GM23338 (cell line): ENCODE measurements around the gene SART1. TPM values are rescaled to one million over a fixed set of nuclear protein-coding genes. Genes with fewer than 3 reads are reported as not detected.

Experiments
- ATAC-seq: fragments of 200-7000 bp; cut with Tn5 transposase; 3 replicates; pipeline ENCODE4 v1.9.1; 2020
- DNase-seq: peaks from one replicate; pipeline ENCODE4 v3.0.0-alpha.2; 2015; ENCODE audit warnings: low spot score
- H2AFZ ChIP-seq: fragments of 200-600 bp; sonication (generic); 2 replicates; pipeline ENCODE4 v1.8.0; 2016; ENCODE audit warnings: antibody characterized with exemption, mild to moderate bottlenecking, moderate library complexity
- H3F3A ChIP-seq: fragments of 200-600 bp; sonication (generic); replicated peaks from 2 replicates; pipeline ENCODE4 v1.8.0; 2017; ENCODE audit warnings: antibody characterized with exemption, mixed run types, low read depth
- H3K27ac ChIP-seq: fragments of 200-600 bp; sonication (generic); 2 replicates; pipeline ENCODE4 v1.6.1; 2016; ENCODE audit warnings: low read depth
- H3K27me3 ChIP-seq: fragments of 200-600 bp; sonication (generic); 2 replicates; pipeline ENCODE4 v1.8.0; 2016; ENCODE audit warnings: mild to moderate bottlenecking, mixed run types, moderate library complexity; ENCODE audit not compliant: insufficient read depth
- H3K36me3 ChIP-seq: fragments of 200-600 bp; sonication (generic); 2 replicates; pipeline ENCODE4 v1.8.0; 2016; ENCODE audit warnings: mild to moderate bottlenecking; ENCODE audit not compliant: insufficient read depth
- H3K4me1 ChIP-seq: fragments of 200-600 bp; sonication (generic); 2 replicates; pipeline ENCODE4 v1.8.0; 2016; ENCODE audit warnings: mild to moderate bottlenecking, moderate library complexity; ENCODE audit not compliant: insufficient read depth
- H3K4me2 ChIP-seq: fragments of 200-600 bp; sonication (generic); 2 replicates; pipeline ENCODE4 v1.7.1; 2017; ENCODE audit warnings: mixed run types
- H3K4me3 ChIP-seq: fragments of 200-600 bp; sonication (generic); 2 replicates; pipeline ENCODE4 v1.6.1; 2016; ENCODE audit warnings: mixed run types
- H3K79me2 ChIP-seq: fragments of 200-600 bp; sonication (generic); replicated peaks from 2 replicates; pipeline ENCODE4 v1.8.0; 2017; ENCODE audit warnings: mild to moderate bottlenecking; ENCODE audit not compliant: insufficient read depth
- H3K9me2 ChIP-seq: fragments of 200-600 bp; sonication (generic); 2 replicates; pipeline ENCODE4 v1.8.0; 2017; ENCODE audit not compliant: insufficient read depth
- H4K20me1 ChIP-seq: fragments of 200-600 bp; sonication (generic); replicated peaks from 2 replicates; pipeline ENCODE4 v1.8.0; 2017; ENCODE audit warnings: mild to moderate bottlenecking; ENCODE audit not compliant: insufficient read depth
- H3K27ac Mint-ChIP-seq: 2 replicates; pipeline ENCODE4 v1.8.0; 2020; ENCODE audit warnings: inconsistent platforms, mild to moderate bottlenecking, moderate library complexity, mixed read lengths
- H3K27me3 Mint-ChIP-seq: 3 replicates; pipeline ENCODE4 v1.8.0; 2022; ENCODE audit warnings: low read depth, mild to moderate bottlenecking, moderate library complexity, mixed read lengths, inconsistent platforms; ENCODE audit not compliant: insufficient read depth, poor library complexity
- H3K36me3 Mint-ChIP-seq: 3 replicates; pipeline ENCODE4 v1.8.0; 2021; ENCODE audit warnings: low read depth, mild to moderate bottlenecking, inconsistent platforms, moderate library complexity, mixed read lengths
- H3K4me1 Mint-ChIP-seq: 3 replicates; pipeline ENCODE4 v1.8.0; 2020; ENCODE audit warnings: mild to moderate bottlenecking, inconsistent platforms, mixed read lengths
- H3K4me3 Mint-ChIP-seq: 3 replicates; pipeline ENCODE4 v1.8.0; 2021; ENCODE audit warnings: moderate library complexity, mild to moderate bottlenecking, inconsistent platforms, mixed read lengths
- H3K9me3 Mint-ChIP-seq: 3 replicates; pipeline ENCODE4 v1.8.0; 2020; ENCODE audit warnings: moderate library complexity, mild to moderate bottlenecking, inconsistent platforms, mixed read lengths
- JUNB ChIP-seq: IDR thresholded peaks from one replicate; pipeline ENCODE4 v1.6.1; 2016; ENCODE audit warnings: antibody characterized with exemption; ENCODE audit not compliant: unreplicated experiment
- NANOG ChIP-seq: IDR thresholded peaks from 2 replicates; pipeline ENCODE4 v1.6.1; 2016; ENCODE audit warnings: antibody characterized with exemption, borderline replicate concordance
- polyA plus RNA-seq: library from polyadenylated mRNA; unstranded; fragments of >200 nt; fragmentation: Nextera tagmentation; extraction: Ambion mirVana; gene quantifications from 2 replicates; pipeline ENCODE4 v1.2.1, GENCODE V29; 2016
- total RNA-seq: library from RNA; depleted of rRNA; stranded (reverse); fragments of >200 nt; shearing (Covaris generic); gene quantifications from 2 replicates; pipeline ENCODE4 v1.2.3, GENCODE V29; 2014
- TF ChIP-seq, protein P1 (sequence below): fragments of 250-450 bp; sonication (Bioruptor Pico); IDR thresholded peaks from 2 replicates; pipeline ENCODE4 v1.5.0; 2020; ENCODE audit warnings: mild to moderate bottlenecking, moderate library complexity
- TF ChIP-seq, protein P2 (sequence below): IDR thresholded peaks from 2 replicates; pipeline ENCODE4 v1.6.1; 2016; ENCODE audit warnings: antibody characterized with exemption

The SART1 gene
- total and polyA plus RNA-seq, 2 experiments from 2014 or later: 43.9 to 91.0 TPM

DNA sequence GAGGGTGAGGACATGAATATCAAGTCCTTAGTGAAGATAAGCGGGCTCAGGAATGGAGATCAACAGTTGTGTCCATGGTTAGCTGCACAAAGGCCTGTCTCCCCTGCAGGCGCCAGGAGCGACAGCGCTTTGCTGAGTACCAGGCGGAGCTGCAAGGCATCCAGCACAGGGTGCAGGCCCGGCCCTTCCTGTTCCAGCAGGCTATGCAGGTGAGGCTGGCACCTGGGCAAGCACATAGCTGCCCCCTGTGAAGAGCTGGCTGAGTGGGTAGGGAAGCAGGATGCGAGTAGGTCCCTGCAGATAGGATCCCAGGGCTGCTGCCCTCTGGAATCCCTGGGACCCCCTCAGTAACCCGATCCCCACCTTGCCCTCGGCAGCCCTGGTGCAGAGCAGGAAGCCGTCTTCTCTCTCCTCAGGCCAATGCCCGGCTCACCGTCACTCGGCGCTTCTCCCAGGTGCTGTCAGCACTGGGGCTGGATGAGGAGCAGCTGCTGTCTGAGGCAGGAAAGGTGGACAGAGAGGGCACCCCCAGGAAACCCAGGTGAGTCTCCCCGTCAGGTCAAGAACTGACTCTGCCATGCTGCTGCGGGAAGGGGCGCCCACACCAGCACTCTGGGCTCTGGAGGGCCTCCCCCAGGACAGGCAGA is 2.6 kb upstream of the SART1 start:
- ATAC-seq (no peak; the same call in 2 of the 3 replicates), DNase-seq (peak; percentile 40)
- no peaks in the 10 kb centered on the region for H3K27me3 ChIP-seq
- Mint-ChIP-seq H3K36me3 (peaks cover 8% of the 10 kb centered on the region; the same call in 1 of the 3 replicates), H3K4me1 (peaks cover 17% of the 10 kb centered on the region), H3K27ac (no peak overlapping the region), H3K9me3 (peaks cover 2% of the 10 kb centered on the region; the same call in 1 of the 3 replicates), H3K27me3 (peaks cover 14% of the 10 kb centered on the region), H3K4me3 (no peak overlapping the region)
- no peaks in the 10 kb centered on the region for H3K36me3 ChIP-seq
- H3K4me1 ChIP-seq: peaks cover 8% of the 10 kb centered on the region
- no peaks in the 10 kb centered on the region for H3K9me2 ChIP-seq
- H3K4me2 ChIP-seq: 0 out of 2 replicates have a peak overlapping the region, but pooled peaks have one; percentile 26
- H3K79me2 ChIP-seq: peaks cover 19% of the 10 kb centered on the region
- H2AFZ ChIP-seq: no peak overlapping the region
- H3K4me3 ChIP-seq: no peak overlapping the region
- H3F3A ChIP-seq: 0 out of 2 replicates have a peak, but pooled peaks cover 3% of the 10 kb centered on the region
- peaks cover 13% of the 10 kb centered on the region for H4K20me1 ChIP-seq
- no peak overlapping the region for H3K27ac ChIP-seq
- TF ChIP-seq, protein P1, sequence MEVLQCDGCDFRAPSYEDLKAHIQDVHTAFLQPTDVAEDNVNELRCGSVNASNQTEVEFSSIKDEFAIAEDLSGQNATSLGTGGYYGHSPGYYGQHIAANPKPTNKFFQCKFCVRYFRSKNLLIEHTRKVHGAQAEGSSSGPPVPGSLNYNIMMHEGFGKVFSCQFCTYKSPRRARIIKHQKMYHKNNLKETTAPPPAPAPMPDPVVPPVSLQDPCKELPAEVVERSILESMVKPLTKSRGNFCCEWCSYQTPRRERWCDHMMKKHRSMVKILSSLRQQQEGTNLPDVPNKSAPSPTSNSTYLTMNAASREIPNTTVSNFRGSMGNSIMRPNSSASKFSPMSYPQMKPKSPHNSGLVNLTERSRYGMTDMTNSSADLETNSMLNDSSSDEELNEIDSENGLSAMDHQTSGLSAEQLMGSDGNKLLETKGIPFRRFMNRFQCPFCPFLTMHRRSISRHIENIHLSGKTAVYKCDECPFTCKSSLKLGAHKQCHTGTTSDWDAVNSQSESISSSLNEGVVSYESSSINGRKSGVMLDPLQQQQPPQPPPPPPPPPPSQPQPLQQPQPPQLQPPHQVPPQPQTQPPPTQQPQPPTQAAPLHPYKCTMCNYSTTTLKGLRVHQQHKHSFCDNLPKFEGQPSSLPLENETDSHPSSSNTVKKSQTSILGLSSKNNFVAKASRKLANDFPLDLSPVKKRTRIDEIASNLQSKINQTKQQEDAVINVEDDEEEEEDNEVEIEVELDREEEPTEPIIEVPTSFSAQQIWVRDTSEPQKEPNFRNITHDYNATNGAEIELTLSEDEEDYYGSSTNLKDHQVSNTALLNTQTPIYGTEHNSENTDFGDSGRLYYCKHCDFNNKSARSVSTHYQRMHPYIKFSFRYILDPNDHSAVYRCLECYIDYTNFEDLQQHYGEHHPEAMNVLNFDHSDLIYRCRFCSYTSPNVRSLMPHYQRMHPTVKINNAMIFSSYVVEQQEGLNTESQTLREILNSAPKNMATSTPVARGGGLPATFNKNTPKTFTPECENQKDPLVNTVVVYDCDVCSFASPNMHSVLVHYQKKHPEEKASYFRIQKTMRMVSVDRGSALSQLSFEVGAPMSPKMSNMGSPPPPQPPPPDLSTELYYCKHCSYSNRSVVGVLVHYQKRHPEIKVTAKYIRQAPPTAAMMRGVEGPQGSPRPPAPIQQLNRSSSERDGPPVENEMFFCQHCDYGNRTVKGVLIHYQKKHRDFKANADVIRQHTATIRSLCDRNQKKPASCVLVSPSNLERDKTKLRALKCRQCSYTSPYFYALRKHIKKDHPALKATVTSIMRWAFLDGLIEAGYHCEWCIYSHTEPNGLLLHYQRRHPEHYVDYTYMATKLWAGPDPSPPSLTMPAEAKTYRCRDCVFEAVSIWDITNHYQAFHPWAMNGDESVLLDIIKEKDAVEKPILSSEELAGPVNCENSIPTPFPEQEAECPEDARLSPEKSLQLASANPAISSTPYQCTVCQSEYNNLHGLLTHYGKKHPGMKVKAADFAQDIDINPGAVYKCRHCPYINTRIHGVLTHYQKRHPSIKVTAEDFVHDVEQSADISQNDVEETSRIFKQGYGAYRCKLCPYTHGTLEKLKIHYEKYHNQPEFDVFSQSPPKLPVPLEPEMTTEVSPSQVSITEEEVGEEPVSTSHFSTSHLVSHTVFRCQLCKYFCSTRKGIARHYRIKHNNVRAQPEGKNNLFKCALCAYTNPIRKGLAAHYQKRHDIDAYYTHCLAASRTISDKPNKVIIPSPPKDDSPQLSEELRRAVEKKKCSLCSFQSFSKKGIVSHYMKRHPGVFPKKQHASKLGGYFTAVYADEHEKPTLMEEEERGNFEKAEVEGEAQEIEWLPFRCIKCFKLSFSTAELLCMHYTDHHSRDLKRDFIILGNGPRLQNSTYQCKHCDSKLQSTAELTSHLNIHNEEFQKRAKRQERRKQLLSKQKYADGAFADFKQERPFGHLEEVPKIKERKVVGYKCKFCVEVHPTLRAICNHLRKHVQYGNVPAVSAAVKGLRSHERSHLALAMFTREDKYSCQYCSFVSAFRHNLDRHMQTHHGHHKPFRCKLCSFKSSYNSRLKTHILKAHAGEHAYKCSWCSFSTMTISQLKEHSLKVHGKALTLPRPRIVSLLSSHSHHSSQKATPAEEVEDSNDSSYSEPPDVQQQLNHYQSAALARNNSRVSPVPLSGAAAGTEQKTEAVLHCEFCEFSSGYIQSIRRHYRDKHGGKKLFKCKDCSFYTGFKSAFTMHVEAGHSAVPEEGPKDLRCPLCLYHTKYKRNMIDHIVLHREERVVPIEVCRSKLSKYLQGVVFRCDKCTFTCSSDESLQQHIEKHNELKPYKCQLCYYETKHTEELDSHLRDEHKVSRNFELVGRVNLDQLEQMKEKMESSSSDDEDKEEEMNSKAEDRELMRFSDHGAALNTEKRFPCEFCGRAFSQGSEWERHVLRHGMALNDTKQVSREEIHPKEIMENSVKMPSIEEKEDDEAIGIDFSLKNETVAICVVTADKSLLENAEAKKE (CRISPR knock-in tag): no peak
- TF ChIP-seq JUNB (no peak), NANOG (no peak)
- TF ChIP-seq, protein P2, sequence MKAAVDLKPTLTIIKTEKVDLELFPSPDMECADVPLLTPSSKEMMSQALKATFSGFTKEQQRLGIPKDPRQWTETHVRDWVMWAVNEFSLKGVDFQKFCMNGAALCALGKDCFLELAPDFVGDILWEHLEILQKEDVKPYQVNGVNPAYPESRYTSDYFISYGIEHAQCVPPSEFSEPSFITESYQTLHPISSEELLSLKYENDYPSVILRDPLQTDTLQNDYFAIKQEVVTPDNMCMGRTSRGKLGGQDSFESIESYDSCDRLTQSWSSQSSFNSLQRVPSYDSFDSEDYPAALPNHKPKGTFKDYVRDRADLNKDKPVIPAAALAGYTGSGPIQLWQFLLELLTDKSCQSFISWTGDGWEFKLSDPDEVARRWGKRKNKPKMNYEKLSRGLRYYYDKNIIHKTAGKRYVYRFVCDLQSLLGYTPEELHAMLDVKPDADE: no peak
